ENCODE results near the gene PLAC9. TPM values are rescaled to one million over a fixed set of nuclear protein-coding genes. Genes with fewer than 3 reads are reported as not detected.
A peak's percentile ranks its signal among the peaks of the same experiment; 100 is the strongest.

PLAC9 gene
- total RNA-seq, 2 experiments from 2014 or later = not detected

DNA sequence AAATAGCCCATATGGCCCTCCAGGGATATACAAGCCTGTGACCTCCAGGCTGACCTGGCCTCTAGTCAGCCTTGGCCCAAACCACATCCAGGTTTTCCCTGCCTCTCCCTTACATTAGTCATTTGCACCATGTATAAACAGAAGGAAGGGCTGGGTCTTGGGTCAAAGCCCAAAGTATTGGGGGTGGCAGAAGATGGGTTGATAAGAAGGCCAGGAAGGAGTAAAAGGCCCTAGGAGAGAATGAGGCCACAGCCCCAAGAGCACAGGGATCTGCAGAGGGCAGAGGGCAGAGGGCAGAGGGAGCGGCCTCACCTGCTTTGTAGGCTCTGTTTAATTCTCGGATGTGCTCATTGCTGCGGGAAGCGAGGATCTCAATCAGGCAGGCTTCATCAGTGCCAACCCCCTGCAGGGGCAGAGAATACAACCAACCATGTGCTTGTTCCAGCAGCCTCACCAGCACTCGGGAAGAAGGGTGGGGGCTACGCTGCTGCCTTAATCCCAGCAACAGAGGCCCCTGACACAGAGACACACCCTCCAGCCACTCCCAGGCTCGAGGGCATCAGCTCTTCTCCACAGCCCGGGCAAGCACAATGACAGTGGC, 31.3 kb downstream of the PLAC9 start:
- POLR2A ChIA-PET = no interaction called here
- no peaks in the 10 kb centered on the region for H3K9me3 Mint-ChIP-seq
- DNase-seq = no peak
- H3K36me3 Mint-ChIP-seq = peaks cover 54% of the 10 kb centered on the region
- CTCF ChIA-PET = interaction anchor here (1.2 kb wide), 1 partner anchor 59 kb away, joined by 3 read pairs; no protein-coding TSS in a partner anchor
- peaks cover 5% of the 10 kb centered on the region for H3K4me1 Mint-ChIP-seq (ENCODE audit: low read depth)
- no peak overlapping the region for H3K27ac Mint-ChIP-seq
- H3K4me3 Mint-ChIP-seq = no peak overlapping the region
- H3K27me3 Mint-ChIP-seq = no peaks in the 10 kb centered on the region
- intact Hi-C loops (cut with micrococcal nuclease) = no loop called here

DNA sequence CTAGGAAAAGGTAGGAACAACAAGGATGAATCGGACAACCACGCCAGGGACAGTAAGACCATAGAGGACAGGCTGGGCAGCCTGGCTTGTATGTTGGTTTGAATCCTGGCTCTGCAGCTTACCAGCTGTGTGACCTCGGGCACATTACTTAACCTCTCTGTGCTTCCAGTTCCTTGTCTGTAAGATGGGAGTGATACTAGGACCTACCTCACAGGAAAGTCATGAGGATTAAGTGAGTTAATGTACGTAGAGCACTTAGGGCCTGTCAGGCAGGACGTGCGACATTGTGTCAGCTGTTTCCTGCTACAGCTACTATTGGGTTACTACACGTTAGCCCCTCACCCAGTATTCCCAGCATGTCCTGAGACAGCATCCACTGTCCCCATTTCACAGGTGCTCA, 32.1 kb downstream of the PLAC9 start:
- Mint-ChIP-seq H3K27ac (no peak overlapping the region), H3K27me3 (no peaks in the 10 kb centered on the region), H3K4me1 (ENCODE audit: low read depth) (peaks cover 5% of the 10 kb centered on the region), H3K9me3 (no peaks in the 10 kb centered on the region), H3K36me3 (peaks cover 50% of the 10 kb centered on the region), H3K4me3 (no peak overlapping the region)
- intact Hi-C loops (cut with micrococcal nuclease) = no loop called here
- POLR2A ChIA-PET = no interaction called here
- no peak for DNase-seq
- CTCF ChIA-PET = no interaction called here

DNA sequence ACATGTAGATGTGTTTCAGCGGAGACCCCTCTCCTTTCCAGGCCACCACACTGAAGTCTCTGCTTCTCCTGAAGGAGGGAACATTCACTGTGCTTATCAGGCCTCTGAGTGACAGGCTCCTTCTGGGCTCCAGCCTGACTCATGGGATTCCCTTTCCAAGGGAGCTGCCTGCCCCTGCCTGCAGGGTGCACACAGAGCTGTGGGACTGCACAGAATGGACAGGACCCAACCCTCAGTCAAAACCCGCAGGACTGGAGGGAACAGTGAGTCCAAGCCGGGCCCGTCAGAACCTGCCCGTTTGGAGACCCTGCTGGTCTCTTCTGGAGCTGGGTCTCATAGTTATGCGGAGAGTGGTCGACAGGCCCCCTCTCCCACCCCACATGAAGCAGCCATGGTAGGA, 32.6 kb downstream of the PLAC9 start:
- CTCF ChIA-PET = no interaction called here
- intact Hi-C loops (cut with micrococcal nuclease) = no loop called here
- Mint-ChIP-seq H3K4me1 (ENCODE audit: low read depth) (peaks cover 9% of the 10 kb centered on the region), H3K9me3 (no peaks in the 10 kb centered on the region), H3K36me3 (peaks cover 51% of the 10 kb centered on the region), H3K27me3 (no peaks in the 10 kb centered on the region), H3K27ac (no peak overlapping the region), H3K4me3 (no peak overlapping the region)
- no peak for DNase-seq
- POLR2A ChIA-PET = no interaction called here

DNA sequence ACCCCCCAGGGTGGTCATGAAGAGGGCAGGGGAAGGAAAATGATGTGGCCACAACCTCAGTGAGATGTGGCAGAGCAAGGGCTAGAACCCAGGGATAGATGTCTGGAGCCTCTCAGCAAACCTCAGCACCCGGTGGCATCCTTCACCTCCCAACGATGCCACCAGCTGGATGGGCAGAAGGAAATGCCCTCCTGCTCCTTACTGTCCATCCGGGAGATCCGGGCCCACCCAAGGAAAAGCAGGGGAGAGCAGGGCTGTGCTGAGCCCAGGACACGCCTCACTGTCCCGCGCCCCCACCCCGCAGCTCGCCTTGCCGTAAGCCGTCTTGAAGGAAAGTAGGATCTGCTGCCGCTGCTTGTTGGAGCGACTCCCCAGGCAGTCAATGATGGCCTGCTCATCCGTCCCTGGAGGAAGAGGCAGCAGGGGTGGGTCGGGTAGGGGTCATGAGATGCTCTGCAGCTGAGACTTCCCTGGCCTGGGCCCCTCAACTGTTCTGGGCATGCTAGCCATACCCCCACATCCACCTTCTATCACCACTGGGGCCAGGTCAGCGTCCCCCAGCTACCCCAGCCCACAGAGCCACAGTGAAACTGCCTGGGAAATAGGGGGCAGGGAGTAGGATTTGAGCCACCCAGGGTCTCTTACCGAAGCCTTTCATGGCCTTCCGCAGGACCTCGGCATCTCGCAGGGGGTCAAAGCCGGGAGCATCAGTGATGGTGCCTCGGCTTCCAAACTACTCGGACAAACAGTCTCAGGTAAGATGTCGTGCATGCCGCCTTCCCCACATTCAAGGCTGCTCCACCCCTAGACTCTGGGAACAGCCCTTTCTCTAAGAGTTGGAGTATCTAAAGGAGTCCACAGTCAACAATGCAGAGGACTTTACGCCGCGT, 34.3 kb downstream of the PLAC9 start:
- Mint-ChIP-seq H3K4me1 (ENCODE audit: low read depth) (peaks cover 11% of the 10 kb centered on the region), H3K27me3 (no peaks in the 10 kb centered on the region), H3K36me3 (peaks cover 41% of the 10 kb centered on the region), H3K4me3 (no peak overlapping the region), H3K9me3 (no peaks in the 10 kb centered on the region), H3K27ac (peak overlapping the region; percentile 82)
- no peak for DNase-seq
- intact Hi-C loops (cut with micrococcal nuclease) = no loop called here
- ChIA-PET CTCF (no interaction called here), POLR2A (no interaction called here)

DNA sequence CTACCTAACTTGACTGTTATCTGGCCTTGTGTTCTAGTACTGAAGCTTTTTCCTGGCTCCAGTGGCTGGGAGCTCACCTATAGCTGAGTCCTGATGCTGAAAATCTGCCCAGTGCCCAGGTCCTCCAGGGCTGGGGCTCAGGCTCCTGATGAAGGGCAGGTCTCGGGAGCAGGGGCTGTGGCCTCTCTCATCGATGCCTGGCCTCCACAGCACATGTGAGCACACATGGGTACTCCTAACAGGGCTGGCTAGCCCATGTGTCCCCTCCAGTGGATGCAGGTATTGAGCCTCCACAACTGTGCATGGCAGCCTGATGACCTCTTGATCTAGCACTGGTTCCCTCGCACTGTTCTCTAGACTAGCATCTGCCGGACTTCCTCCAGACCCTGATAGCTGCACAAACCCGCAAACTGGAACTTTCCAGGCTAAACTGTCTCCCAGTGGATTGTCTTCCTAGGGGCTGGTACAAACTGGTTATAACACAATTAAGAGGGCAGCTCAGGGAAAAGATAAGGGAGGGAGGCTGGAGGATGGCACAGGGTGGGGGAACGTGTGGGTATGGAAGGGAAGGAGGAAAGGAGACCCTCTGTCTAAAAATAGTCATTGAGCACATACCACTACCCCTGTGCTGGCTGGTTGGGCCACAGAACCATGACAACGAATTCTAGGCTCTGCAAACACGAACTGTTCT, 35.1 kb downstream of the PLAC9 start:
- no peaks in the 10 kb centered on the region for H3K9me3 Mint-ChIP-seq
- peaks cover 11% of the 10 kb centered on the region for H3K4me1 Mint-ChIP-seq (ENCODE audit: low read depth)
- POLR2A ChIA-PET = no interaction called here
- CTCF ChIA-PET = interaction anchor here (1.2 to 1.3 kb wide), 2 partner anchors 10 to 24 kb away, joined by 4 read pairs; no protein-coding TSS in a partner anchor
- no peak for DNase-seq
- intact Hi-C loops (cut with micrococcal nuclease) = no loop called here
- H3K36me3 Mint-ChIP-seq = peaks cover 41% of the 10 kb centered on the region
- no peaks in the 10 kb centered on the region for H3K27me3 Mint-ChIP-seq
- H3K27ac Mint-ChIP-seq = peak overlapping the region; percentile 18
- no peak overlapping the region for H3K4me3 Mint-ChIP-seq

DNA sequence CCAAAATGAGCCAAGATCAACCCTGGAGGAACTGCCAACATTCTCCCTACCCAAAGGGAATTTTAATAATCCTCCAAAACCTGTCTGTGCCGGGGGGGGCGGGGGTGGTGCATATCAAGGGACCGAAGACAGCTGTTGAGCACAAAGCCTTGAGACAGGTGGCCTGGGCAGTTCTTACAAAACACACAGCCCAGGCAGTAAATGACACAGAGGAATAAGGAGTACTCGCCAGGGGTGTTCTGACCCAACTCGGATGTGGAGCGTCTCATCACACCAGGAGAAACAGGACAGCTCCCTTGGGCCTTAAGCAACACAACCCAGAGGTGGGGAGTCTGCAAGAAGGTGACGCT, 35.6 kb downstream of the PLAC9 start:
- intact Hi-C loops (cut with micrococcal nuclease) = no loop called here
- Mint-ChIP-seq H3K9me3 (no peaks in the 10 kb centered on the region), H3K27me3 (no peaks in the 10 kb centered on the region), H3K4me1 (ENCODE audit: low read depth) (peaks cover 11% of the 10 kb centered on the region), H3K4me3 (no peak overlapping the region), H3K36me3 (peaks cover 38% of the 10 kb centered on the region), H3K27ac (no peak overlapping the region)
- ChIA-PET CTCF (interaction anchor here (1.2 to 1.3 kb wide), 2 partner anchors 10 to 24 kb away, joined by 4 read pairs; no protein-coding TSS in a partner anchor), POLR2A (interaction anchor here (0.8 kb wide), 1 partner anchor 20 kb away, joined by 3 read pairs; no protein-coding TSS in a partner anchor)
- no peak for DNase-seq

DNA sequence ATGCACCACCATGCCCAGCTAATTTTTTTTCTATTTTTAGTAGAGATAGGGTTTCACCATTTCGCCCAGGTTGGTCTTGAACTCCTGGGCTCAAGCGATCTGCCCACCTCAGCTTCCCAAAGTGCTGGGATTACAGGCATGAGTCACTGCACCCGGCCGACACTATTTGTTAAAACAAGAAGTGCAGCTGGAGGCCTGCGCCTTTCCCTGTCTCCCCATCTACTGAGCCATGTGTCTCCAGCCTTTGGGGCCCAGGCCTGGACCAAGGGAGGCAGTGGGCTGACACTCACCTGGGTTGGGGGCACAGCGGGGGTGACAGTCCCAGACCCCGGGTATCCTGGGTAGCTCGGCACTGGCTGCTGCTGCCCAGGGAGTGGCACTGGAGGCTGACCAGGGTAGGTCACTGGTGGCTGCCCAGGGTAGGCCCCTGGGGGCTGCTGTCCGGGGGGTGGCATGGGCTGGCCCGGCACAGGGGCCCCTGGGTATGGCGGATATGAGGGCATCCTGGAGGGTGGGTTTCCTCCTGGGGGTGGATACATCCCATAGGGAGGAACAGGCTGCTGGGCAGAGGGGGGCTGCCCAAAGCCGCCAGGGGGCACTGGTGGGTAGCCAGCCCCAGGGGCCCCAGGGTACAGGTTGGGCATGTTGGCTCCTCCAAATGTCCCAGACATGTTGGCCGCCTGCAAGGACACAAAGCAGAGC, 36.3 kb downstream of the PLAC9 start:
- no peaks in the 10 kb centered on the region for H3K27me3 Mint-ChIP-seq
- H3K27ac Mint-ChIP-seq = no peak overlapping the region
- peaks cover 31% of the 10 kb centered on the region for H3K36me3 Mint-ChIP-seq
- ChIA-PET CTCF (interaction anchor here (1.0 to 1.3 kb wide), 3 partner anchors 9 to 25 kb away, joined by 3 to 4 read pairs (median 4); no protein-coding TSS in a partner anchor), POLR2A (interaction anchor here (0.8 kb wide), 1 partner anchor 19 kb away, joined by 3 read pairs; no protein-coding TSS in a partner anchor)
- H3K9me3 Mint-ChIP-seq = no peaks in the 10 kb centered on the region
- H3K4me1 Mint-ChIP-seq (ENCODE audit: low read depth) = peaks cover 11% of the 10 kb centered on the region
- intact Hi-C loops (cut with micrococcal nuclease) = no loop called here
- peak; percentile 33 for DNase-seq
- no peak overlapping the region for H3K4me3 Mint-ChIP-seq

DNA sequence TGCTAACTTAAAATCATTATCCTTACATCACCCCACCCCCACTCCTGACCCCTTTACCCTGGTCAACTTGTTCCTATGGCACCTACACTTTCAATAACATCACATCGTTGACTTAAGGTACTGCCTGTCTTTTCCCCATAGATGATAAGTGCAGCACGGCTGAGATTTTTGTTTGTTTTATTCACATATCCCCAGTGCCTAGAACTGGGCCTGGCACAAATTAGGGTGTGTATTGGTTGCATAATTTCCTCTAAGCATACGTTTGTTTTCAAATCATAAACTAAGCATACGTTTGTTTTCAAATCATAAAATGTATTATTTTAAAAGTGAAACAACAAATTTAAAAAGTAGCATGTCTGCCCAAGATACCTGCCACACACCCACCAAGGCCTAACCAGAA, 37.5 kb downstream of the PLAC9 start:
- POLR2A ChIA-PET = no interaction called here
- H3K36me3 Mint-ChIP-seq = peaks cover 24% of the 10 kb centered on the region
- no peaks in the 10 kb centered on the region for H3K27me3 Mint-ChIP-seq
- no peak overlapping the region for H3K27ac Mint-ChIP-seq
- intact Hi-C loops (cut with micrococcal nuclease) = no loop called here
- H3K4me3 Mint-ChIP-seq = no peak overlapping the region
- no peak for DNase-seq
- CTCF ChIA-PET = interaction anchor here (1.0 kb wide), 1 partner anchor 15 kb away, joined by 3 read pairs; no protein-coding TSS in a partner anchor
- H3K9me3 Mint-ChIP-seq = no peaks in the 10 kb centered on the region
- peaks cover 14% of the 10 kb centered on the region for H3K4me1 Mint-ChIP-seq (ENCODE audit: low read depth)

DNA sequence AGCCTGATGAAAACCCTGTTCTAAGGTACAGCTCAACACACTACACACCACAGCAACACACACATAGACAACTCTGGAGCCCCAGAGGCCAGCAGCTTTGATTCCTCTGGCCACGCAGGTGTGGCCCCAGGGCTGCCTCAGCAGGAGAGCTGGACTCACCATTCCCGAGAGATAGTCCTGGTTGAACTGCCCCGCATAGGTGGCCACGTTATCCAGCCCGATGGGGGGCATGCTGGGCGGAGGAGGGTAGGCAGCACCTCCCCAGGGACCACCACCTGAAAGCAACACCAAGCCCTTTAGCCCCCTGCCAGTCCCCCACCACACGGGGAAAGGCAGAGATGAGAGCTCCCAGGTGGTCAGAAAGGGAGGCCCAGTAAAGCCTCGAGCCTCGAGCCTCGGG, 38.1 kb downstream of the PLAC9 start:
- H3K27me3 Mint-ChIP-seq = no peaks in the 10 kb centered on the region
- ChIA-PET POLR2A (no interaction called here), CTCF (interaction anchor here (1.0 kb wide), 1 partner anchor 52 kb away, joined by 3 read pairs; no protein-coding TSS in a partner anchor)
- no peak overlapping the region for H3K4me3 Mint-ChIP-seq
- no peak overlapping the region for H3K27ac Mint-ChIP-seq
- peaks cover 14% of the 10 kb centered on the region for H3K4me1 Mint-ChIP-seq (ENCODE audit: low read depth)
- DNase-seq = no peak
- intact Hi-C loops (cut with micrococcal nuclease) = no loop called here
- H3K36me3 Mint-ChIP-seq = peaks cover 19% of the 10 kb centered on the region
- H3K9me3 Mint-ChIP-seq = no peaks in the 10 kb centered on the region

DNA sequence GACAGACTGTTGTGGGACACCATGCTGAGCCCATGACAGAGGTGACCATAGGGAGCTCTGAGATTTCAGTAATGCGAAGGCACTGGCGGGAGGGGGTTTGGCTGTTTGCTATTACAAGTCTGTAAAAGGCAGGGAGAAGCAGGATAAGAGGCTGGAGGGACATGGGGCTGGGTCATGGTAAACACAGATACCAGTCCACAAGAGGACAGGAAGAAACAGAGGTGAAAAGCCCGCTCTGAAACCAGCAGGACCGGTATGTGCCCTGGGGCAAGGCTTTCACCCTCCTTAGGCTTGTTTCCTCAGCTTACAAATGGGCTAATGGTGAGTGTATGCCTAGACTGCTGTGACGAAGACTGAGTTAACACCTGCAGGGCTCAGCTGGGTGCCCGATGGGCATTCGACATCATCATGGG, 38.7 kb downstream of the PLAC9 start:
- intact Hi-C loops (cut with micrococcal nuclease) = no loop called here
- POLR2A ChIA-PET = no interaction called here

DNA sequence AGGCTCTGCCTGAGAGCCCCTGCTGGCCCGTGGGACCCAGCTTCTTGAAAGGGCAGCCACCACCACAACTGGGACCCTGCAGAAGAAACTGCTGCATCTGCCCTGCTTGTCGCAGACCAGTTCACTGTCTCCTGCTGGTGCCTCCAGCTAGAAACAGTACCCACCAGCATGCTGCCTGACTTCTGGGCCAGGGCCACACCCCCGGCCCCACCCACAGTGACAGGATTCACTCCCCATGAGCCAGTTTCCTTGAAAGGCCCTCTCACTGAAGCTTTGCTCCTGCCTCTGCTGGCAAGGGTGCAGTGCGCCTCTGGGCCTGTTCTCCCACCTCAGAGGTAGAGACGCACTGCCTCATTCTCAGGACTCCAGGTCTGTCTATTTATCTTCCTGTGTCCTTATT, 40.4 kb downstream of the PLAC9 start:
- H3K4me3 Mint-ChIP-seq = no peak overlapping the region
- H3K9me3 Mint-ChIP-seq = no peaks in the 10 kb centered on the region
- peaks cover 26% of the 10 kb centered on the region for H3K4me1 Mint-ChIP-seq (ENCODE audit: low read depth)
- intact Hi-C loops (cut with micrococcal nuclease) = no loop called here
- H3K27ac Mint-ChIP-seq = no peak overlapping the region
- peaks cover 13% of the 10 kb centered on the region for H3K36me3 Mint-ChIP-seq
- ChIA-PET CTCF (interaction anchor here (1.4 kb wide), 1 partner anchor 29 kb away, joined by 3 read pairs; no protein-coding TSS in a partner anchor), POLR2A (no interaction called here)
- DNase-seq = no peak
- H3K27me3 Mint-ChIP-seq = no peaks in the 10 kb centered on the region

More for the DNA sequence above, 38.7 kb downstream of the PLAC9 start:
- Mint-ChIP-seq H3K27me3 (no peaks in the 10 kb centered on the region), H3K27ac (no peak overlapping the region), H3K36me3 (peaks cover 14% of the 10 kb centered on the region), H3K4me1 (ENCODE audit: low read depth) (peaks cover 12% of the 10 kb centered on the region), H3K4me3 (no peak overlapping the region), H3K9me3 (no peaks in the 10 kb centered on the region)
- CTCF ChIA-PET = interaction anchor here (1.0 kb wide), 1 partner anchor 51 kb away, joined by 3 read pairs; no protein-coding TSS in a partner anchor
- DNase-seq = no peak

Measured in activated CD4-positive, alpha-beta memory T cell treated with anti-CD3 and anti-CD28 coated beads for 36 hours (primary cell).